Measurements from ENCODE around the gene SLC4A7.

Gene SLC4A7

GRCh38 chr3:27353221-27353620, 131.0 kb downstream of the SLC4A7 start:
- no peak for TF ChIP-seq CTCF (IDR thresholded peaks at IDR 0.05; ENCODE audit: insufficient read depth, low read depth, low read length, missing control alignments)
- H3K4me3 ChIP-seq (ENCODE audit: low read length), result no peak overlapping the region
- DNase-seq (ENCODE audit: low read depth), result peak; percentile 37

- no peak overlapping the region for H3K4me3 ChIP-seq (ENCODE audit: low read length)
- DNase-seq (ENCODE audit: low read depth), result no peak
- TF ChIP-seq CTCF (IDR thresholded peaks at IDR 0.05; ENCODE audit: insufficient read depth, low read depth, low read length, missing control alignments), result no peak
Observed at GRCh38 chr3:27352047-27352446, 132.1 kb downstream of the SLC4A7 start.

- peak; percentile 76 for DNase-seq (ENCODE audit: low read depth)
- H3K4me3 ChIP-seq (ENCODE audit: low read length), result no peak overlapping the region
- TF ChIP-seq CTCF (IDR thresholded peaks at IDR 0.05; ENCODE audit: insufficient read depth, low read depth, low read length, missing control alignments), result no peak
Observed at GRCh38 chr3:27349832-27350231, 134.4 kb downstream of the SLC4A7 start.

DNA sequence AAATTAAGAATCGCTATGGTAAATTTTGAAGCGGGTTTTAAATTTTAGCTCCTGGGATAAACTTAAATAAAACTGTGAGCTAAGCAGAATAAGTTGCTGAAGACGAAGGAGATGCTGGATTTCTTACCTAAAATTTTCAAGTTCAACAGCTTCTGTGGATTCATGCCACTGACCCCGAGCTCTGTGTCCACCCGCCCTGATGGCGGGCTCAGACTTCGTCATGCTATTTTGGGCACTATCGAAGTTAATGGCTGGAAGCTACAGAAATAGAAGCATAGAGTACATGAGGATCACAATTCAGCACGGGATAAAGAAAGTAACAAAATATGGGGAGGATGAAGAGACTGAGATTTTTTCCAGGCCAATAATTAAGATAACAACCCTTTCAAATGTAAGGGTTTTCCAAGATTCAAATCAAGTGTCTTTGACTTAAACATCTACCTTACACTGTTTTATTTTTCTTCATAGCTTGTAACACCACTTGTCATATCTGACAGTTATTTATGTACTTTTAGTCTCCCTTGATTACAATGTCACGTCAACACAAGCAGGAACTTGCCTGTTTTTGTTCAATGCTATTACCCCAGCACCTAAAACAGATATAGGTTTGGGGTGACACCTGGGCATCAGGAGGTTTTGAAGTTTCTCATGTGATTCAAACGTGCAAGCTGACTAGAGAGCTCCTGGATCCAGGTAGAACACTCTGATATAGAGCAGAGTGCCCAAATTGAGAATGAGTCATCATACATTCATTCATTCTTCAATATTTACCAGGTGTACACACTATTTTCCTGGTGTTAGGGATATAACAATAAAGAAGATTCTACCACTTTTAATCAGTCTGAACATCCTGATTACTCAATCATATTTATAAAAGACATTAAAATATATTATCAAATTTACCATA, 138.0 kb downstream of the SLC4A7 start:
- no peak for TF ChIP-seq CTCF (IDR thresholded peaks at IDR 0.05; ENCODE audit: insufficient read depth, low read depth, low read length, missing control alignments)

GRCh38 chr3:27345493-27345892, 138.7 kb downstream of the SLC4A7 start:
- peak; percentile 33 for DNase-seq (ENCODE audit: low read depth)
- H3K4me3 ChIP-seq (ENCODE audit: low read length), result no peak overlapping the region
- TF ChIP-seq CTCF (IDR thresholded peaks at IDR 0.05; ENCODE audit: insufficient read depth, low read depth, low read length, missing control alignments), result no peak

More for the DNA sequence above, 138.0 kb downstream of the SLC4A7 start:
- peak; percentile 40 for DNase-seq (ENCODE audit: low read depth)
- H3K4me3 ChIP-seq (ENCODE audit: low read length), result no peak overlapping the region

GRCh38 chr3:27345045-27345444, 139.1 kb downstream of the SLC4A7 start:
- DNase-seq (ENCODE audit: low read depth), result no peak
- no peak overlapping the region for H3K4me3 ChIP-seq (ENCODE audit: low read length)
- no peak for TF ChIP-seq CTCF (IDR thresholded peaks at IDR 0.05; ENCODE audit: insufficient read depth, low read depth, low read length, missing control alignments)

GRCh38 chr3:27344192-27344591, 140.0 kb downstream of the SLC4A7 start:
- DNase-seq (ENCODE audit: low read depth), result no peak
- H3K4me3 ChIP-seq (ENCODE audit: low read length), result no peak overlapping the region
- TF ChIP-seq CTCF (IDR thresholded peaks at IDR 0.05; ENCODE audit: insufficient read depth, low read depth, low read length, missing control alignments), result no peak

Data from epithelial cell of esophagus (primary cell).